ENCODE data around the gene RALB. TPM values are rescaled to one million over a fixed set of nuclear protein-coding genes. Genes with fewer than 3 reads are reported as not detected.

The RALB gene
- total and polyA plus RNA-seq, 2 of the 8 experiments (the other 6 are each of a cell fraction or from before 2014, with no cell fraction given): 12.0 to 16.6 TPM

DNA sequence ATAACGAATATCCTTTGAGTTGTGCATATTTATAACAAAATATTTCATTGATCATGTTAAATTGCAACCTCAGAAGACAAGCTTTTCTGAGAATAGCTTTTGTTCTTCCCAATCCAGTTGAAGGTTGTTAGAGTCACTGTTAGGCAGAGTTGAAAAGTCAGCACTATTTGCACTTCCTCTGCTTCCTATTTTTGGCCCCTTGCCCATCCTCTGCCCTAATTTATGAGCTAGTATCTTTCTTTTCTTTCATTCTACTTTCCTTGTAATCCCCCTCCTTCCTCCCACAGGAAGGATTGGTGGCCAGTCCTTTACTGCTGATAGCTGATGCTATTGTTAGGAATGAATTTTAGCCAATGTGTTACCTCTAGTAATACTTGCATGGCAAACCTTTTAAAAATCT is 4.9 kb downstream of the RALB start:
- H3K23me2 ChIP-seq (ENCODE audit: low read depth, low read length): peaks cover 8% of the 10 kb centered on the region; the same call in 1 of the 2 replicates
- H3K4me3 ChIP-seq (ENCODE audit: extremely low read depth in 1 of 4, insufficient read depth in 2 of 4, low read depth in 3 of 4, low read length in 4 of 4): no peak overlapping the region
- no peaks in the 10 kb centered on the region for H3K79me2 ChIP-seq (ENCODE audit: control insufficient read depth in 1 of 2, insufficient read depth in 2 of 2, low read length in 2 of 2)
- no peak overlapping the region for H3K56ac ChIP-seq (replicated peaks; ENCODE audit: insufficient read length, low read depth, low read length)
- no peak overlapping the region for H3K14ac ChIP-seq (ENCODE audit: insufficient read length)
- no peak overlapping the region for H3K23ac ChIP-seq (ENCODE audit: insufficient read length)
- no peak overlapping the region for H2BK15ac ChIP-seq (ENCODE audit: low read length)
- no peaks in the 10 kb centered on the region for H3K36me3 ChIP-seq (ENCODE audit: control insufficient read depth in 2 of 4, insufficient read depth in 4 of 4, low read length in 3 of 4)
- no peak overlapping the region for H2BK12ac ChIP-seq (ENCODE audit: low read depth, low read length)
- H4K20me1 ChIP-seq (replicated peaks in 1 of 2; ENCODE audit: control insufficient read depth in 1 of 2, insufficient read depth in 2 of 2, low read length in 2 of 2): peaks cover 0 to 5% of the 10 kb centered on the region in 2 experiments
- no peak for DNase-seq (ENCODE audit: low read depth in 1 of 2, low spot score in 2 of 2)
- peaks cover 0 to 9% (median 5%) of the 10 kb centered on the region in 4 experiments; a peak in 2 of 7 replicates for H3K4me1 ChIP-seq (replicated peaks in 1 of 4; ENCODE audit: control insufficient read depth in 3 of 4, insufficient read depth in 4 of 4, low read length in 3 of 4)
- peaks cover 7 to 11% of the 10 kb centered on the region in 2 experiments; a peak in 2 of 4 replicates for H3K9me3 ChIP-seq (ENCODE audit: insufficient read depth in 2 of 2, low read depth in 1 of 2, low read length in 1 of 2)
- H2BK5ac ChIP-seq (ENCODE audit: low read depth, low read length): no peak overlapping the region
- H3K9ac ChIP-seq (replicated peaks in 1 of 4; ENCODE audit: extremely low read depth in 1 of 4, low read depth in 3 of 4, low read length in 3 of 4): no peak overlapping the region
- no peak overlapping the region for H3K18ac ChIP-seq (ENCODE audit: extremely low read depth, low read length)
- H3K4me2 ChIP-seq (ENCODE audit: insufficient read depth in 1 of 2, low read depth in 2 of 2, low read length in 2 of 2): no peak overlapping the region
- H3K4ac ChIP-seq (replicated peaks; ENCODE audit: insufficient read length, low read depth, low read length): no peak overlapping the region
- H2AFZ ChIP-seq (ENCODE audit: low read length): no peak overlapping the region
- H3K79me1 ChIP-seq (ENCODE audit: low read depth, low read length): no peaks in the 10 kb centered on the region
- no peak overlapping the region for H4K91ac ChIP-seq (replicated peaks; ENCODE audit: insufficient read length, low read length)
- H3K27me3 ChIP-seq (replicated peaks in 1 of 4; ENCODE audit: control insufficient read depth in 3 of 4, extremely low read depth in 1 of 4, insufficient read depth in 3 of 4, low read length in 3 of 4): peaks cover 1 to 22% (median 11%) of the 10 kb centered on the region in 4 experiments
- no peak for TF ChIP-seq TBP (IDR thresholded peaks at IDR 0.05; ENCODE audit: low read depth, low read length)
- TF ChIP-seq SUZ12 (IDR thresholded peaks at IDR 0.05; ENCODE audit: low read length): no peak
- no peak for TF ChIP-seq SP1 (IDR thresholded peaks at IDR 0.05; ENCODE audit: low read depth, low read length)
- ChIA-PET CTCF (ENCODE audit: partially characterized antibody) (interaction anchor here (1.1 to 1.6 kb wide), 2 partner anchors 26 to 62 kb away, joined by 3 to 4 read pairs; no protein-coding TSS in a partner anchor), POLR2A (ENCODE audit: partially characterized antibody) (interaction anchor here (1.1 to 1.8 kb wide), 2 partner anchors 12 to 38 kb away, joined by 3 read pairs; no protein-coding TSS in a partner anchor)
- H2AK5ac ChIP-seq (ENCODE audit: low read depth, low read length): no peak overlapping the region
- 81% methylated on average over 1 of the region's 1 CpG; no CpG with 5 or more reads in 1 of the 2 experiments for WGBS, 2 experiments (ENCODE audit: extremely low coverage in 1 of 2, insufficient coverage in 1 of 2, insufficient read length in 1 of 2, insufficient replicate concordance in 2 of 2, low coverage in 1 of 2, low lambda C conversion rate in 2 of 2, missing lambda C conversion rate in 1 of 2)
- no peak overlapping the region for H2BK20ac ChIP-seq (ENCODE audit: low read length)
- H2BK120ac ChIP-seq (replicated peaks; ENCODE audit: low read depth, low read length): no peak overlapping the region
- H4K5ac ChIP-seq (ENCODE audit: insufficient read length, low read depth, low read length): no peak overlapping the region
- no peak overlapping the region for H3K27ac ChIP-seq (ENCODE audit: low read depth, low read length)
- no peak overlapping the region for H4K8ac ChIP-seq (ENCODE audit: extremely low read depth, insufficient read depth, low read length)
- no peak for FAIRE-seq
